Measurements from ENCODE around the gene RASGEF1C.

Gene RASGEF1C

GRCh38 chr5:180214870-180215770 lies 6.1 kb upstream of the RASGEF1C start:
- no peak for DNase-seq
- H3K4me3 ChIP-seq (ENCODE audit: low read depth, low read length) = no peak overlapping the region
- H3K27ac ChIP-seq = no peak overlapping the region
- in situ Hi-C loops (cut with HindIII; ENCODE audit: low pct_ligation_motif_present, low sequenced_read_pairs) = no loop called here
- H3K36me3 ChIP-seq (replicated peaks) = no peaks in the 10 kb centered on the region
- TF ChIP-seq CTCF (IDR thresholded peaks at IDR 0.05; ENCODE audit: low read depth, low read length, missing control alignments) = no peak
- no peaks in the 10 kb centered on the region for H3K27me3 ChIP-seq (replicated peaks)

- DNase-seq = no peak
- Histone ChIP-seq H3K27ac (no peak overlapping the region), H3K36me3 (replicated peaks) (no peaks in the 10 kb centered on the region), H3K4me3 (ENCODE audit: low read depth, low read length) (no peak overlapping the region), H3K27me3 (replicated peaks) (no peaks in the 10 kb centered on the region)
- TF ChIP-seq CTCF (IDR thresholded peaks at IDR 0.05; ENCODE audit: low read depth, low read length, missing control alignments) = no peak
- in situ Hi-C loops (cut with HindIII; ENCODE audit: low pct_ligation_motif_present, low sequenced_read_pairs) = no loop called here
These were observed 4.7 kb upstream of the RASGEF1C start for GRCh38 chr5:180213657-180214207.

GRCh38 chr5:180213256-180213600 lies 4.2 kb upstream of the RASGEF1C start:
- TF ChIP-seq CTCF (IDR thresholded peaks at IDR 0.05; ENCODE audit: low read depth, low read length, missing control alignments) = no peak
- no peaks in the 10 kb centered on the region for H3K36me3 ChIP-seq (replicated peaks)
- in situ Hi-C loops (cut with HindIII; ENCODE audit: low pct_ligation_motif_present, low sequenced_read_pairs) = no loop called here
- peaks cover 4% of the 10 kb centered on the region for H3K27me3 ChIP-seq (replicated peaks)
- no peak overlapping the region for H3K27ac ChIP-seq
- DNase-seq = no peak
- H3K4me3 ChIP-seq (ENCODE audit: low read depth, low read length) = no peak overlapping the region

- TF ChIP-seq CTCF (IDR thresholded peaks at IDR 0.05; ENCODE audit: low read depth, low read length, missing control alignments) = no peak
- H3K4me3 ChIP-seq (ENCODE audit: low read depth, low read length) = no peak overlapping the region
- no peaks in the 10 kb centered on the region for H3K36me3 ChIP-seq (replicated peaks)
- H3K27ac ChIP-seq = no peak overlapping the region
- H3K27me3 ChIP-seq (replicated peaks) = peaks cover 10% of the 10 kb centered on the region
- in situ Hi-C loops (cut with HindIII; ENCODE audit: low pct_ligation_motif_present, low sequenced_read_pairs) = no loop called here
- no peak for DNase-seq
These were observed 3.6 kb upstream of the RASGEF1C start for GRCh38 chr5:180212363-180213255.

GRCh38 chr5:180211761-180212035 lies 2.7 kb upstream of the RASGEF1C start:
- no peak overlapping the region for H3K27ac ChIP-seq
- DNase-seq = no peak
- no peaks in the 10 kb centered on the region for H3K36me3 ChIP-seq (replicated peaks)
- H3K27me3 ChIP-seq (replicated peaks) = peaks cover 11% of the 10 kb centered on the region
- in situ Hi-C loops (cut with HindIII; ENCODE audit: low pct_ligation_motif_present, low sequenced_read_pairs) = no loop called here
- TF ChIP-seq CTCF (IDR thresholded peaks at IDR 0.05; ENCODE audit: low read depth, low read length, missing control alignments) = no peak
- no peak overlapping the region for H3K4me3 ChIP-seq (ENCODE audit: low read depth, low read length)

All from brain microvascular endothelial cell (primary cell).